HepG2 (cell line): ENCODE data around the gene TPST1. TPM values are rescaled to one million over a fixed set of nuclear protein-coding genes. Genes with fewer than 3 reads are reported as not detected.

Experiments
- ATAC-seq: fragments of 200-7000 bp; cut with Tn5 transposase; 3 replicates; pipeline ENCODE4 v1.9.1; 2020; ENCODE audit warnings: mild to moderate bottlenecking, moderate library complexity
- BruUV-seq: library from RNA; stranded (reverse); fragments of 400-500 nt; replicated peaks from 2 replicates; lab custom pipeline; 2021; lab: Mats Ljungman, UMichigan
- CTCF ChIA-PET: fragments of 300-600 bp; formaldehyde crosslinking; extraction: SDS; loops from one replicate; lab custom pipeline; 2021; ENCODE audit warnings: low total read pairs, inconsistent platforms, low intra/inter-chr PET ratio; lab: Yijun Ruan, JAX
- POLR2A ChIA-PET: fragments of 350-600 bp; sonication (Branson Sonifier 250); formaldehyde crosslinking; loops from one replicate; lab custom pipeline; 2020; ENCODE audit warnings: antibody characterized with exemption, inconsistent platforms; lab: Yijun Ruan, JAX
- DNase-seq: peaks from one replicate; pipeline ENCODE4 v3.0.0-alpha.2; 2015; ENCODE audit warnings: low spot score
- FAIRE-seq: peaks from 3 replicates; lab custom pipeline; 2011; peaks lifted over from hg19 to GRCh38; lab: Jason Lieb, UNC
- H2AFZ ChIP-seq: one replicate; pipeline ENCODE4 v1.6.1; 2011; ENCODE audit warnings: low read length, inconsistent platforms
- H3K27ac ChIP-seq: fragments of 300-600 bp; 3 replicates; pipeline ENCODE4 v1.8.0; 2011; ENCODE audit warnings: mixed run types, mild to moderate bottlenecking, mixed read lengths, low read length, inconsistent platforms; ENCODE audit not compliant: insufficient read depth; ENCODE audit errors: extremely low read length
- H3K27me3 ChIP-seq, 2 experiments: fragments of 200-600 bp in 1 of 2; 2 replicates in 1 of 2; 3 replicates in 1 of 2; pipeline versions ENCODE4 v1.6.0 to v1.8.0; 2011; ENCODE audit warnings: low read length in 2 of 2, mild to moderate bottlenecking in 2 of 2, moderate library complexity in 2 of 2, inconsistent platforms in 1 of 2; ENCODE audit not compliant: insufficient read depth in 2 of 2, control insufficient read depth in 1 of 2
- H3K36me3 ChIP-seq, 2 experiments: fragments of 200-600 bp in 1 of 2; replicated peaks in 1 of 2; 2 replicates in 1 of 2; 3 replicates in 1 of 2; pipeline versions ENCODE4 v1.5.1 to v1.8.0; 2011; ENCODE audit warnings: low read length in 2 of 2, inconsistent platforms in 1 of 2; ENCODE audit not compliant: insufficient read depth in 2 of 2, control insufficient read depth in 1 of 2
- H3K4me1 ChIP-seq: 2 replicates; pipeline ENCODE4 v1.5.1; 2012; ENCODE audit warnings: low read length, inconsistent platforms; ENCODE audit not compliant: insufficient read depth
- H3K4me2 ChIP-seq: 2 replicates; pipeline ENCODE4 v1.6.0; 2011; ENCODE audit warnings: low read depth, low read length, inconsistent platforms
- H3K4me3 ChIP-seq, 3 experiments: fragments of 200-600 bp in 1 of 3; sonication (generic), shearing (Covaris generic) in 1 of 3; replicated peaks in 1 of 3; 2 replicates each; pipeline ENCODE4 v1.5.1; 2011 to 2016; ENCODE audit warnings: low read length in 3 of 3, inconsistent platforms in 2 of 3, low read depth in 2 of 3, mild to moderate bottlenecking in 2 of 3, control low read depth in 1 of 3, mixed read lengths in 1 of 3; ENCODE audit not compliant: insufficient read depth in 1 of 3
- H3K79me2 ChIP-seq: one replicate; pipeline ENCODE4 v1.6.1; 2011; ENCODE audit warnings: low read length, inconsistent platforms; ENCODE audit not compliant: insufficient read depth
- H3K9ac ChIP-seq: 2 replicates; pipeline ENCODE4 v1.6.0; 2011; ENCODE audit warnings: mild to moderate bottlenecking, low read depth, low read length, inconsistent platforms; ENCODE audit not compliant: insufficient read depth
- H3K9me3 ChIP-seq: 2 replicates; pipeline ENCODE4 v1.5.1; 2012; ENCODE audit warnings: mild to moderate bottlenecking, low read length
- H4K20me1 ChIP-seq: 2 replicates; pipeline ENCODE4 v1.6.0; 2011; ENCODE audit warnings: inconsistent platforms, mild to moderate bottlenecking, low read length, moderate library complexity; ENCODE audit not compliant: insufficient read depth
- CHCHD3 ChIP-seq: sonication (generic); formaldehyde crosslinking; IDR thresholded peaks from 2 replicates; pipeline ENCODE4 v1.8.0; 2022; ENCODE audit warnings: mild to moderate bottlenecking, missing genetic modification reagents, moderate library complexity
- GLI4 ChIP-seq: sonication (generic); formaldehyde crosslinking; IDR thresholded peaks from 2 replicates; pipeline ENCODE4 v1.5.1; 2020; ENCODE audit warnings: missing genetic modification reagents, mild to moderate bottlenecking, moderate library complexity, borderline replicate concordance
- HMG20B ChIP-seq: conservative IDR thresholded peaks from 2 replicates; pipeline ENCODE4 v1.6.1; 2016; ENCODE audit warnings: missing genetic modification reagents, missing compliant biosample characterization
- NFRKB ChIP-seq: fragments of 450-650 bp; IDR thresholded peaks from 2 replicates; pipeline ENCODE4 v1.6.1; 2017
- PBX2 ChIP-seq: IDR thresholded peaks from 2 replicates; pipeline ENCODE4 v1.6.1; 2016; ENCODE audit warnings: control low read depth
- RFXAP ChIP-seq: sonication (generic); formaldehyde crosslinking; IDR thresholded peaks from 2 replicates; pipeline ENCODE4 v1.4.0; 2020; ENCODE audit warnings: missing genetic modification reagents, borderline replicate concordance
- THRA ChIP-seq: sonication (generic); formaldehyde crosslinking; IDR thresholded peaks from 2 replicates; pipeline ENCODE4 v1.4.0; 2020; ENCODE audit warnings: missing genetic modification reagents, borderline replicate concordance
- ZBTB46 ChIP-seq: sonication (generic); formaldehyde crosslinking; IDR thresholded peaks from 2 replicates; pipeline ENCODE4 v1.4.0; 2020; ENCODE audit warnings: mild to moderate bottlenecking, missing genetic modification reagents, borderline replicate concordance
- ZNF557 ChIP-seq: sonication (generic); formaldehyde crosslinking; IDR thresholded peaks from 2 replicates; pipeline ENCODE4 v1.4.0; 2020; ENCODE audit warnings: missing genetic modification reagents
- WGBS: methylation state at CpG from one replicate; pipeline ENCODE4 v1.1.6; 2017; ENCODE audit warnings: low lambda C conversion rate; 5-methylcytosine and 5-hydroxymethylcytosine counted together
- in situ Hi-C: cut with HindIII; loops from 2 replicates; pipeline ENCODE4 v1.10.0; 2017; ENCODE audit warnings: low pct_unique_long_range_greater_than_20kb; ENCODE audit not compliant: extremely low pct_ligation_motif_present
- intact Hi-C: fragments of 100-400 bp; cut with micrococcal nuclease; formaldehyde crosslinking; loops from one replicate; pipeline ENCODE4 v1.10.0; 2022; ENCODE audit not compliant: unreplicated experiment
- polyA plus RNA-seq, 8 experiments: library from polyadenylated mRNA; depleted of rRNA in 3 of 8; stranded (reverse) in 7 of 8; unstranded in 1 of 8; fragments of >200 nt; fragmentation: Illumina TruSeq in 4 of 8; extraction: Trizol in 4 of 8; gene quantifications; 2 replicates each; pipeline versions ENCODE4 v1.2.1 to v1.2.3, GENCODE V29; 2011 to 2016; ENCODE audit warnings: low read depth in 4 of 8, missing spikeins in 1 of 8, mixed read lengths in 1 of 8; ENCODE audit not compliant: insufficient read depth in 1 of 8
- total RNA-seq, 5 experiments: library from RNA; depleted of rRNA; stranded (reverse); fragments of >200 nt; fragmentation: Illumina TruSeq; extraction: Trizol; gene quantifications; 2 replicates each; pipeline ENCODE4 v1.2.3, GENCODE V29; 2016; ENCODE audit warnings: low read depth in 1 of 5
- TF ChIP-seq, protein P1 (sequence below), 2 experiments: fragments of 450-650 bp in 1 of 2; sonication (generic) in 1 of 2; formaldehyde crosslinking in 1 of 2; IDR thresholded peaks; 2 replicates each; pipeline versions ENCODE4 v1.6.1 to v1.8.0; 2016 to 2022; ENCODE audit warnings: antibody characterized with exemption in 1 of 2, mild to moderate bottlenecking in 1 of 2, missing genetic modification reagents in 1 of 2

TPST1 gene
- total and polyA plus RNA-seq, 2 of the 13 experiments (the other 11 are each of a cell fraction or from before 2014, with no cell fraction given), result 24.3 to 34.1 TPM

DNA sequence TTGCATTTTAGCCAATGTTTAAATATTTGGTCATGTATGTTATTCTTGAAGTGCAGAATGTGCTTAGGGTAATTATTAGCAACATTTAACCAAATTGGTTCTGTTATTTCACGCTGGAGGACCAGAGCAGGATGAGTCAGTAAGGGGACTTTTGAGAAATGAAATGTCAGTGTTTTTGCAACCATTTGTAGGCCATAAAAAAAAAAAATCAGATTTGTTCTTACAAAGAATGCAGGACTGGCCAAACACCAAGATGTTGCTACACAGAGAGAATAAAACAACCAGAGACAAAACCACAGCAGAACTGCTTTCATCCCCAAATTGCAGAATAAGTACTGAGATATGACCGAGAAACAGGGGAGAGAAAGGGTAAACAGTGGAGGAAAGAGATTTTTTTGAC, 62.1 kb downstream of the TPST1 start (continued):
- TF ChIP-seq ZBTB46 (CRISPR knock-in tag) (no peak), GLI4 (CRISPR knock-in tag) (no peak), RFXAP (CRISPR knock-in tag) (no peak), ZNF557 (no peak), HMG20B (CRISPR knock-in tag) (no peak), CHCHD3 (CRISPR knock-in tag) (no peak)

DNA sequence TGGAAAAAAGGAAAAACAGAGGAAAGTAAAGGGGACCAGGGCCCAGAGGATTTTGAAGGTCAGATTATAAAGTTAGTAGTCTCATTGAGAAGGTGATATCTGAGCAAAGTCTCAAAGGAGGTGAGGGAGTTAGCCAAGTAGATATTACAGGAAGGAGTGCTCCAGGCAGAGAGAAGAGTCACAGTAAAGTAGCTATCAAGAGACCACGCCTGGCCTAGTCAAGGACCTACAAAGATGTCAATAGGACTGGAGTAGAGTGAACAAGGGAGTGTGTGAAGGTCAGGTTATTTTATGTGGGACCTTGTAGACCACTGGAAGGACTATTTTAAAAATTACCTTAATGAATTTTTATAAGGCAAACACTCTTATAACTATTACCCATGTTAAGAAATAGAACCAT, 64.8 kb downstream of the TPST1 start:
- ChIA-PET CTCF (no interaction called here), POLR2A (no interaction called here)
- no peak for FAIRE-seq
- Histone ChIP-seq H3K4me3 (no peak overlapping the region), H3K27me3 (no peaks in the 10 kb centered on the region), H3K4me1 (no peaks in the 10 kb centered on the region), H3K27ac (no peak overlapping the region), H3K79me2 (no peaks in the 10 kb centered on the region), H4K20me1 (no peaks in the 10 kb centered on the region), H3K9ac (no peak overlapping the region), H2AFZ (no peak overlapping the region), H3K9me3 (peaks cover 14% of the 10 kb centered on the region), H3K36me3 (no peaks in the 10 kb centered on the region), H3K4me2 (no peak overlapping the region)
- WGBS, result 96% methylated on average over 1 of the region's 1 CpG
- ATAC-seq, result no peak
- in situ Hi-C loops (no loop called here), intact Hi-C loops (no loop called here)
- BruUV-seq, result no TSS peak
- no peak for DNase-seq
- TF ChIP-seq PBX2 (CRISPR knock-in tag), result no peak
- no peak for TF ChIP-seq THRA (CRISPR knock-in tag)
- TF ChIP-seq NFRKB, result no peak
- TF ChIP-seq, protein P1, sequence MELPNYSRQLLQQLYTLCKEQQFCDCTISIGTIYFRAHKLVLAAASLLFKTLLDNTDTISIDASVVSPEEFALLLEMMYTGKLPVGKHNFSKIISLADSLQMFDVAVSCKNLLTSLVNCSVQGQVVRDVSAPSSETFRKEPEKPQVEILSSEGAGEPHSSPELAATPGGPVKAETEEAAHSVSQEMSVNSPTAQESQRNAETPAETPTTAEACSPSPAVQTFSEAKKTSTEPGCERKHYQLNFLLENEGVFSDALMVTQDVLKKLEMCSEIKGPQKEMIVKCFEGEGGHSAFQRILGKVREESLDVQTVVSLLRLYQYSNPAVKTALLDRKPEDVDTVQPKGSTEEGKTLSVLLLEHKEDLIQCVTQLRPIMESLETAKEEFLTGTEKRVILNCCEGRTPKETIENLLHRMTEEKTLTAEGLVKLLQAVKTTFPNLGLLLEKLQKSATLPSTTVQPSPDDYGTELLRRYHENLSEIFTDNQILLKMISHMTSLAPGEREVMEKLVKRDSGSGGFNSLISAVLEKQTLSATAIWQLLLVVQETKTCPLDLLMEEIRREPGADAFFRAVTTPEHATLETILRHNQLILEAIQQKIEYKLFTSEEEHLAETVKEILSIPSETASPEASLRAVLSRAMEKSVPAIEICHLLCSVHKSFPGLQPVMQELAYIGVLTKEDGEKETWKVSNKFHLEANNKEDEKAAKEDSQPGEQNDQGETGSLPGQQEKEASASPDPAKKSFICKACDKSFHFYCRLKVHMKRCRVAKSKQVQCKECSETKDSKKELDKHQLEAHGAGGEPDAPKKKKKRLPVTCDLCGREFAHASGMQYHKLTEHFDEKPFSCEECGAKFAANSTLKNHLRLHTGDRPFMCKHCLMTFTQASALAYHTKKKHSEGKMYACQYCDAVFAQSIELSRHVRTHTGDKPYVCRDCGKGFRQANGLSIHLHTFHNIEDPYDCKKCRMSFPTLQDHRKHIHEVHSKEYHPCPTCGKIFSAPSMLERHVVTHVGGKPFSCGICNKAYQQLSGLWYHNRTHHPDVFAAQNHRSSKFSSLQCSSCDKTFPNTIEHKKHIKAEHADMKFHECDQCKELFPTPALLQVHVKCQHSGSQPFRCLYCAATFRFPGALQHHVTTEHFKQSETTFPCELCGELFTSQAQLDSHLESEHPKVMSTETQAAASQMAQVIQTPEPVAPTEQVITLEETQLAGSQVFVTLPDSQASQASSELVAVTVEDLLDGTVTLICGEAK (IDR thresholded peaks at IDR 0.05), result no peak
- TF ChIP-seq, protein P1 (CRISPR knock-in tag; IDR thresholded peaks at IDR 0.05), result no peak
